ENCODE data around the gene PPFIA4. TPM values are rescaled to one million over a fixed set of nuclear protein-coding genes. Genes with fewer than 3 reads are reported as not detected.

The PPFIA4 gene
- total RNA-seq, 1 donor from 2014 or later: 2.6 TPM

DNA sequence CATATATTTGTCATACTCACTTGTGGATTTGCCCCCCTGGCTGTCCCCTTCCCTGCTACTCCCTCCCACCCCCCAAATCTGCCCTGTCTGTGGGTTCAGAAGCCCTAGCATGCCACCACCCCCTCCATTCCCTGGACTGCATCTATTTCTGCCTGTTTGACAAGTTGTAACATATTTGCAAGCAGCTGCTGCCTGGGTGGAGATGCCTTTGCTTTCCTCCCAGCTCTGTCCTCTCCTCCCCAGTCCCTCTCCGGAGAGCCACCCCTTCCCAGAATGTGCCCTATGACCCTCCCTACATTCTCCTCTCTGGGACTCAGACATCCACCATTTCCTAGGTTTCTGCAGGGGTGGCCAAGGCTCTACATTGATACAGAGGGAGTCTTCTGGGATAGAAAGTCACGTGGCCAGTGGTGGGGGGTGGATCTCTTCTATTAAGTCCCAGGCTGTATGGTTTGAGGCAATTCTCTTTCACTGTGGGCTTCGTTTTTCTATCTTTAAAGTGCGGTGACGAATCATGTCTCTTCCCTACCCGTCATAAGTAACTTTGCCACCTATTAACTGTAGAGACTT, 65.6 kb downstream of the PPFIA4 start:
- H3K4me1 Mint-ChIP-seq: peaks cover 5% of the 10 kb centered on the region
- H3K27ac Mint-ChIP-seq (ENCODE audit: unreplicated experiment): no peak overlapping the region
- TF ChIP-seq, protein P1, sequence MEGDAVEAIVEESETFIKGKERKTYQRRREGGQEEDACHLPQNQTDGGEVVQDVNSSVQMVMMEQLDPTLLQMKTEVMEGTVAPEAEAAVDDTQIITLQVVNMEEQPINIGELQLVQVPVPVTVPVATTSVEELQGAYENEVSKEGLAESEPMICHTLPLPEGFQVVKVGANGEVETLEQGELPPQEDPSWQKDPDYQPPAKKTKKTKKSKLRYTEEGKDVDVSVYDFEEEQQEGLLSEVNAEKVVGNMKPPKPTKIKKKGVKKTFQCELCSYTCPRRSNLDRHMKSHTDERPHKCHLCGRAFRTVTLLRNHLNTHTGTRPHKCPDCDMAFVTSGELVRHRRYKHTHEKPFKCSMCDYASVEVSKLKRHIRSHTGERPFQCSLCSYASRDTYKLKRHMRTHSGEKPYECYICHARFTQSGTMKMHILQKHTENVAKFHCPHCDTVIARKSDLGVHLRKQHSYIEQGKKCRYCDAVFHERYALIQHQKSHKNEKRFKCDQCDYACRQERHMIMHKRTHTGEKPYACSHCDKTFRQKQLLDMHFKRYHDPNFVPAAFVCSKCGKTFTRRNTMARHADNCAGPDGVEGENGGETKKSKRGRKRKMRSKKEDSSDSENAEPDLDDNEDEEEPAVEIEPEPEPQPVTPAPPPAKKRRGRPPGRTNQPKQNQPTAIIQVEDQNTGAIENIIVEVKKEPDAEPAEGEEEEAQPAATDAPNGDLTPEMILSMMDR (conservative IDR thresholded peaks at IDR 0.05): no peak
- peaks cover 17% of the 10 kb centered on the region for H3K27me3 Mint-ChIP-seq (ENCODE audit: low read depth)
- DNase-seq (ENCODE audit: low read depth, low spot score): no peak
- no peak overlapping the region for H3K4me3 Mint-ChIP-seq
- H3K9me3 Mint-ChIP-seq: peaks cover 18% of the 10 kb centered on the region
- peaks cover 4% of the 10 kb centered on the region for H3K36me3 Mint-ChIP-seq (ENCODE audit: low read depth)

DNA sequence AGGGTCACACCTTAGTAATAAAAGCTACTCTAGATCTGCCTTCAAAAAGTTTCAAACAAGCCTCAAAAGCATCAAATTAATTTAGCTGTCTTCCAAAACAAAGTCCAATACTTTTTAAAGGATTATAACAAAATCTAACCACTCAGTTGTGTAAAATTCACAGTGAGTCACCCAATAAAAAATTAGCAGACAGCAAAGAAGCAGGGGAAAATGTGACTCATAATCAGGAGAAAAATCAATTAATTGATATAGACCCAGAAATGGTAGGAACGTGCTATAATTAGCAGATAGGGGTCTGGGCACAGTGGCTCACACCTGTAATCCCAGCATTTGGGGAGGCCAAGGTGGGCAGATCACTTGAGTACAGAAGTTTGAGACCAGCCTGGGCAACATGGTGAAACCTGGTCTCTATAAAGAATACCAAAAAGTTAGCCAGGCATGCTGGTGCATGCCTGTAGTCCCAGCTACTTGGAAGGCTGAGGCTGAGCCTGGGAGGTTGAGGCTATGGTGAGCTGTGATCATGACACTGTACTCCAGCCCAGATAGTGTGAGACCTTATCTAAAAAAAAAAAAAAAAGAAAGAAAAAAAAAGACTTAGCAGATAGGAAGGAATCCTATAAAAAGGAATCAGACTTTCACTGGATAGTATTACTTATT, 67.6 kb downstream of the PPFIA4 start:
- Mint-ChIP-seq H3K36me3 (ENCODE audit: low read depth) (peaks cover 8% of the 10 kb centered on the region), H3K4me3 (no peak overlapping the region), H3K4me1 (no peaks in the 10 kb centered on the region), H3K27ac (ENCODE audit: unreplicated experiment) (no peak overlapping the region), H3K27me3 (ENCODE audit: low read depth) (peaks cover 12% of the 10 kb centered on the region), H3K9me3 (peaks cover 18% of the 10 kb centered on the region)
- DNase-seq (ENCODE audit: low read depth, low spot score): no peak
- TF ChIP-seq, protein P1 (conservative IDR thresholded peaks at IDR 0.05): no peak

DNA sequence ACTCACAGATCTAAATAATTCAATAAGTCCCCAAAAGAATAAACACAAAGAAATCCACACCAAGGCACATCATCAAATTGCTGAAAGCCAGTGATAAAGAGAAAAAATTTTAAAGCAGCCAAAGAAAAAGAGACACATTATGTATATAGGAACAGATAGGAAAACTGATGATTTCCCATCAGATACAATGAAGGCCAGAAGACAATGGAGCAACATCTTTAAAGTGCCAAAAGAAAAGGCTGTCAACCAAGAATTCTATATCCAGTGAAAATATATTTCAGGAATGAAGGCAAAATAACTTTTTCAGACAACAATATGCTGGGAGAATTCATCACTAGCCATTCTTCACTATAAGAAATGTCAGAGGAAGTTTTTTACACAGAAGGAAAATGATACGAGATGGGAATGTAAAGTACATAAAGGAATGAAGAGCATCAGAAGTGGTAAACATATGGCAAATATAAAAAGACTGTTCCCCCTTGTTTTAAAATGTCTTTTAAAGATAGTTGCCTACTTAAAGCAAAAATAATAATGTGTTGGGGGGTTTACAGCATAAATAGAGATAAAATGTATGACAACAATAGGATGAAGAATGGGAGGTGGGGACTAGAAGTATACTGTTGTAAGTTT, 68.9 kb downstream of the PPFIA4 start:
- Mint-ChIP-seq H3K27me3 (ENCODE audit: low read depth) (peaks cover 12% of the 10 kb centered on the region), H3K4me3 (no peak overlapping the region), H3K4me1 (no peaks in the 10 kb centered on the region), H3K27ac (ENCODE audit: unreplicated experiment) (no peak overlapping the region), H3K9me3 (peaks cover 18% of the 10 kb centered on the region), H3K36me3 (ENCODE audit: low read depth) (peaks cover 8% of the 10 kb centered on the region)
- no peak for DNase-seq (ENCODE audit: low read depth, low spot score)
- TF ChIP-seq, protein P1 (conservative IDR thresholded peaks at IDR 0.05): no peak

DNA sequence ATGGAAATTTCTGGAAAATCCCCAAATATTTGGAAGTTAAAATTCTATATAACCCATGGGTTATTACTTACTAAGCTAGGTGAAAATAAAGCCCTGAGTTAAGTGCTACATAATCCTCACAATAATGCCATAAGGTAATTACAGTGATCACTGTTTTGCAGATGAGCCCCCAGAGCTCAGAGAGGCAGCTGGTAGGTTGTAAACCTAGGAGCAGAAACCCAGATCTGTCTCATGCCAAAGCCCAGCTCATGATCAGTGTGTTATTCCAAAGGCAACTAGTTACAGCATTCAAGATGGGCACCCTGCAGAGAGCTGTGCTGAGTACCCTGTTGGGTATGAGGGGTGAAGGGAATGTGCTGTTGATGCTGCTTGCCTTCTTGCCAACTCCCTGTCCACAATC, 70.3 kb downstream of the PPFIA4 start:
- H3K27me3 Mint-ChIP-seq (ENCODE audit: low read depth): peaks cover 7% of the 10 kb centered on the region
- TF ChIP-seq, protein P1 (conservative IDR thresholded peaks at IDR 0.05): no peak
- peaks cover 8% of the 10 kb centered on the region for H3K36me3 Mint-ChIP-seq (ENCODE audit: low read depth)
- no peak overlapping the region for H3K27ac Mint-ChIP-seq (ENCODE audit: unreplicated experiment)
- no peaks in the 10 kb centered on the region for H3K4me1 Mint-ChIP-seq
- peaks cover 18% of the 10 kb centered on the region for H3K9me3 Mint-ChIP-seq
- H3K4me3 Mint-ChIP-seq: no peak overlapping the region
- DNase-seq (ENCODE audit: low read depth, low spot score): no peak

DNA sequence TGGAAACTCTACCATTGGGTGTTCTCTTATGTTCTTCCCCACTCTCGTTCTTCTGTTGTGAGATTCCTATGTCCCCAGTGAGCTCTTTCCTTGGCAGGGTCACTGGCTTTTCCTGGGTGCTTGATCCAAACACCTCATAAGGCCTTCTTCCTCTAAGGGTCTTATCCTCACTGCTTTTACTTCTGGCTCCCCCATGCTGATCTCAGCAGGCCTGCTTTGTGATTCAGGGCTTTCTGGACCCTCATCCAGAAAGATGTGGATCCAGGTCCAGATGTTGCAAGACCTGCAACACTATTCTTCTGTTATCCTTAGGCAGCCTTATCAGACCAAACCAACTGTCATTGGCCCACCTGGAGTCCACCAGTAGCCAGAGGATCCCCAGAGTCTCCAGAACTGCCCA, 70.7 kb downstream of the PPFIA4 start:
- no peak for DNase-seq (ENCODE audit: low read depth, low spot score)
- TF ChIP-seq, protein P1 (conservative IDR thresholded peaks at IDR 0.05): no peak
- no peak overlapping the region for H3K27ac Mint-ChIP-seq (ENCODE audit: unreplicated experiment)
- H3K27me3 Mint-ChIP-seq (ENCODE audit: low read depth): peaks cover 7% of the 10 kb centered on the region
- H3K4me1 Mint-ChIP-seq: no peaks in the 10 kb centered on the region
- no peak overlapping the region for H3K4me3 Mint-ChIP-seq
- peaks cover 18% of the 10 kb centered on the region for H3K9me3 Mint-ChIP-seq
- H3K36me3 Mint-ChIP-seq (ENCODE audit: low read depth): peaks cover 8% of the 10 kb centered on the region

Data from neural crest cell (in vitro differentiated cells).